DLD1 (cell line): ENCODE data around the gene HUS1.

Experiments
- in situ Hi-C: cut with HindIII; loops from 2 replicates; pipeline ENCODE4 v1.10.0; 2017; ENCODE audit warnings: low sequenced_read_pairs

The HUS1 gene

DNA sequence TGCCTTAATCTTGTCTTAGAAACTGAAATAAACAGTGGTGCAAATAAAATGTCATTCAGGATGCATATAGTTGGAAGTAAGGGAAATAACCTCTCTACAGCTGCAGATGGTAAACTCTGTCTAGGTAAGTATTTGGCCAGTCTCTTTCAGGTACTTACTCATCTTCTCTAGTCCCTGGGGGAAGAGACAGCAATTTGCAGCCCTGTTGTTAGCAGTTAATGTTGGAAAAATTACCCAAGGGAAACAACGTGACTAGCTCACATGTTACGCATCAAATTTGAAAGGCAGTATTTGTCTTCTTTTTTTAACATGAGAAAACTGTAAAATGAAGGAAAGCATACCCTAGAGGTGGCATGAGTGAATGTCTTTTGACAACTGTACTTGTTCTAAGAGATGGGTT lies 3.2 kb upstream of the HUS1 start:
- in situ Hi-C loops = loop anchor here (25.0 kb wide), 1 partner anchor 105 kb away; the partner anchor contains the start of gene UPP1

DNA sequence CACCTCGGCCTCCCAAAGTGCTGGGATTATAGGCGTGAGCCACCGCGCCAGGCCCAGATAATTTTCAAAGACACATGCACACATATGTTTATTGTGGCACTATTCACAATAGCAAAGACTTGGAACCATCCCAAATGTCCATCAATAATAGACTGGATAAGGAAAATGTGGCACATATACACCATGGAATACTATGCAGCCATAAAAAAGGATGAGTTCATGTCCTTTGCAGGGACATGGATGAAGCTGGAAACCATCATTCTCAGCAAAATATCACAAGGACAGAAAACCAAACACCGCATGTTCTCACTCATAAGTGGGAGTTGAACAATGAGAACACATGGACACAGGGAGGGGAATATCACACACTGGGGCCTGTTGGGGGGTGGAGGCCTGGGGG lies 1.2 kb upstream of the HUS1 start:
- in situ Hi-C loops = loop anchor here (25.0 kb wide), 1 partner anchor 107 kb away; the partner anchor contains the start of gene UPP1

DNA sequence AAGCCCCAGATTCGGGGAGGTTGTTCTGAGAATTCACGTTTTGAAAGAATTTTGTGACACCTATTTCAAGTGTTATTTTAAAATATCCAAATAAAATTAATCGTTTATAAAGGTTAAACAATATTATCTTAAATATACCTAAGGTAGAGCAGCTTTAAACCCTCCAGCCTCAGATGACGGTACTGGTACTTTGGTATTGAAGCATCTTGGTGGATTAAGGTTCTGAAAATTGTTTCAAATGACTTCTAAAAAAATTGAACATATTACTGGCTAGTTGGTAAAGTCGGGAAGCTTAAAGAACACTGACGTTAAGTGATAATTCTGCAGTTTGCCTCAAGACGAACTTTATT lies 392 bp upstream of the HUS1 start:
- in situ Hi-C loops = loop anchor here (25.0 kb wide), 1 partner anchor 107 kb away; the partner anchor contains the start of gene UPP1

DNA sequence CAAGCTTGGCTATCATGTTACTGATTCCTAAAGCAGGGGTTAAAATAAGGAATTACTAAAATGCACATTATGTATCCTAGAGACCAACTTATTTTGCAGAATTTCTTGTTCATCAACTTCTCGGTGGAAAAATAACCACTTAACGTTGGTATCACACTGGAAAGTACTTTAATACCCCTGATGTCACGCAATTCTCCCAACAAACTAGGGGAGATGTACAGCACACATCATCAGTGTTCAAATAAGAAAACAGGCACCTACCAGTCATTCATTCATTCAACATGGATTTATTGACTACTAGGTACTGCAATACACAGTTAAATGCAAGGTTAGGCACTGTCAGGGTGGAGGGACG lies 648 bp downstream of the HUS1 start:
- in situ Hi-C loops = loop anchor here (25.0 kb wide), 1 partner anchor 109 kb away; the partner anchor contains the start of gene UPP1

DNA sequence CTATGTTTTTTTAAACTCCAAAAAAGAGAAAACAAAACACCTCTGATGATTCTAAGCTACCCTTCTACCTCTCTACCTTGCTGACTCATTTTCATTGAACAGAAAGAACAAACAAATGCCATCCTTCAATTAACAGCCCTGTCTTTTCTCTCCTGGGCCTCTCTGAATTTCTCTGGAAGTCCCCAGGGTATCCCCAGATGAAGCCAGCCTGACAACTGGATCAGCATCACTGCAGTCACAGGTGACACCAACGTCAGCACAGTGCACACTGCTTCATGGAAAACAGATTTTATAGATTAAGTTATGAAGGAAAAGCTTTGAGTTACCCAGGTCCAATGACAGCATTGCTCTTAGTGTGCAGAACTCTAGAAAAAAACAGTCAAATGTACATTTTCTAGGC lies 5.7 kb downstream of the HUS1 start:
- in situ Hi-C loops = no loop called here

DNA sequence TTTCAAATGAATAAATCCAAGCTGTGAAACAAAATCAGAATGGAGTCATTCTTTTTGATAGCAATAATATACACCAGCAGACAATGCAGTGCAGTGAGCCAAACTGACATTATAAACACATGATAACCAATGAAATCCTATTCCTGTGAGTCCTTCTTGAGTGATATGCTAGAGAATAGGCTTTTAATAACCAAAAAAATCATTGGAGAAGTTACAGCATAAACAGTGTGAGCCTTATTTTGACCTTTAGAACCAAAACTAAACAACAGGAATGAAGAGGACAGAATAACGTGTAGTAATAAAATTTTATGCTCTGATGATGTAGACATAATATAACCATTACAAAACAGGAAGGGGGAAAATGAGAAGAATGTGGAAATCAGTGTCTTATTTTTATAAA lies 8.7 kb downstream of the HUS1 start:
- in situ Hi-C loops = no loop called here

DNA sequence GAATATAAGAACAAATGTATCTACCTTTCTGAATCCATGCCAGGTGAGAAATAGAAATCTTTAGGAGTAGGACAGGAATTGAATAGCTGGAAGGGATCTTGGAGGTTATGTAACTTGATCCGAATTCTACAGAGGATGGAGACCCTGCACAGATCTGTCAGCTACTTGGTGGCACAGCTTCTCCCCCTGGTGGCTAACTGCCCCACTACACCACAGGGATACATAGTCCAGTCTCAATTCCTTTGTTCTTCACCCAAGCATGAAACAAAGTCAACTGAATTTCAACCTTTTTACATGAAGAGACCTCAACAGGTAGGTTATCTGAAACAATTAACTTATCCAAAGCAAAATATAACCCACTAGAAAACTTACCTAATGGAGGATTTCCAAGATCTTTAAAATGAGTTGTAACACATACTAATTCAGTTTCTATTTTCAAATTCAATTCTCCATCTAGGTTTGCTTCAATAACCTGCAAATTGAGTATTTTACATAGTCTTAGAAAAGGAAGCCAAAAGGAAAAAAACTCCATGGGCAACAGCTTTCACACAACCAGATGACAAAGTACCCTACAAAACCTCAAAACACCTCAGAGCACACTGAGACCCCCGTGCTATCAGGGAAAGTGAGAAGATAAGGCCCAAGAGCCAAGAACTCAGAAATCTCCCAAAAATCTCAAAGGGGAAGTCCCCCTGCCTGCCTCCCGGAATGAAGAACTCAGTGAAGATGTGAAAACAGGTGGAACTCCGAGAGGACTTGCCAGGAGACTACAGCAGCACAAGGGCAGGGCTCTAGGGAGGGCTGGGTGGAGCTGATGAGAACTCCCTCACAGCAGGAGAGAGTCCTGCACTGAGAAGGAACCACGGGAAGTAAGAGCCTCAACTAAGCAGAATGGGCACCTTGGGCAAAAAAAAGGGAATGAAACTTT lies 10.3 kb downstream of the HUS1 start:
- in situ Hi-C loops = no loop called here

DNA sequence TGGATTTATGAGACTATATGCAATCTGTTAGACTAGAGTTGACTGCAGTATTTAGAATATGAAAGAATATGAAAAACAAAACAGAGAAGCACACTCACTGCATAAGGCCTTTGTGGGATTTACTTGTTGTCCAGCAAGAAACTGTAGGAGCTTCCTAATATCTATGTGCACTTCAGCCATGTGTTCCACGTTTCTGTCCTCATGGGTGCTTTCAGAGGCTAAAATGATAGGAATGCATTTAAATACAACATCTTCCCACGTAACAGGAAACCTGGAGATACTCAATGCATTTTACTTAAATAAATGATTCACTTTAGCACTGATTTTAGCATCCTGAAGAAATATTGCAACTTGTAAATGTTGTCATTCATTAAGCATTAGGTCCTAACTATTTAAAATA lies 11.7 kb downstream of the HUS1 start:
- in situ Hi-C loops = no loop called here

DNA sequence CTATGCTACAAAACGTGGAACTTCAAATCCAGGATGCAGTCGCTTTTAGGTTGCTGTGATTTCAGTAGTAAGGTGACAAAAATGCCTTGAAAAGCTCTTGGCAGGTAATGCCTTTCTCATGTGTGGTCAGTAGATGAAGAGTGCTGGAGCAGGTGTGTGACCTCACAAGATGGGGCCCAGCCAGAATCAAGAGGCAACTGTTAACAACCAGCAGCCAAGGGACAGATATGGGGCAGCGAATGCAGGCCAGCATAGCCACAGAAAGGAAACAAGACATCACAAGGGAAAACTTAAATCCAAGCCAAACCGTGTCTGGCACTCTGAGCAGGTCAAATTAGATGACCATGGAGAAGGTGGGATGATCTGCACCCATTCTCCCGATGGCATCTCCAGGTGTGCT lies 12.3 kb downstream of the HUS1 start:
- in situ Hi-C loops = no loop called here

DNA sequence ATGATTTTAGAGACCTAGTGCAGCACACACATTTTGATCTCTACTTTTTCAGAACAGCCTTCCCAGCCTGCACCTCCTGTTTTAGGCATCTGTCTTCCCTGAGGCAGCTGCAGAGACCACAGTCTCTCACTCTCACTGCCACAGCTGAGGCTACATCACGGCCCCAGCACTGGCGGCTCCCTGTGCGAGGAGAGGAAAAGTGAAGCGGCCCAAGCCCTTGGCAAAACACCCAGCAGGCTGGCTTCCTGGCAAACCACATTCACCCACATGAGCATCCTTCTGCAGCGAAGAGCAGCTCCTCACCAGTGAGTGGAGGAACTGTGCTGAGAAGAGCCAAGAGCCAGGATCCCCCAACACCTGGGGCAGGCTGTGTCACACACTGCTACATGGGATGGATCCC lies 14.0 kb downstream of the HUS1 start:
- in situ Hi-C loops = no loop called here

DNA sequence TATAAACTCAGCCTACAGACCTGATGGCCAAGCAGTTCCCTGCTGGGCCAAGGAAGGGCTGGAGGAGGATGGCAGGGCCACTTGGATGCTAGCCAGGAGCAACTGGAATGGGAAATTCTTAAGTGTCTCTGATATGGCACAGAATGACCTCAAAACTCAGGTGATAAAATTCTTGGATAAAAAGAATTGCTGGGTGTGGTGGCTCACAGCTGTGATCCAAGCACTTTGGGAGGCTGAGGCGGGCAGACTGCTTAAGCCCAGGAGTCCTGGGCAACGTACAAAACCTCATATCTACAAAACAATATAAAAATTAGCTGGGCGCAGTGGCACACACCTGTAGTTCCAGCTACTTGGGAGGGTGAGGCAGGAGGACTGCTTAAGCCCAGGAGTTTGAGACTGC lies 17.2 kb downstream of the HUS1 start:
- in situ Hi-C loops = no loop called here

DNA sequence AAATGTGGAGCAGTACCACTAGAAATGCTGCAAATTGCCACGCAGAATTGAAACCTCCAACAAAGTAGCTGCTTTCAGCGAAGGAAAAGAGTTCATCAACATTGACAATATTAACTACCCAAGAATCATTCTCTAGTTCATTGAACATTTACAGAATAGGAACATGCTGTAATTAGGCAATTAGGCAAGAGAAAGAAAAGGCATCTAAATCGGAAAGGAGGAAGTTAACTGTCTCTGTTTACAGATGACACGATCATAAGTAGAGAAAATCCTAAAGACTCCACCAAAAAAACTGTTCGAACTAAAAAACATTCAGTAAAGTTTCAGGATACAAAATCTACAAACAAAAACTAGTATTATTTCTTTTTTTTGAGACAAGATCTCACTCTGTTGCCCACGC lies 22.3 kb downstream of the HUS1 start:
- in situ Hi-C loops = no loop called here

DNA sequence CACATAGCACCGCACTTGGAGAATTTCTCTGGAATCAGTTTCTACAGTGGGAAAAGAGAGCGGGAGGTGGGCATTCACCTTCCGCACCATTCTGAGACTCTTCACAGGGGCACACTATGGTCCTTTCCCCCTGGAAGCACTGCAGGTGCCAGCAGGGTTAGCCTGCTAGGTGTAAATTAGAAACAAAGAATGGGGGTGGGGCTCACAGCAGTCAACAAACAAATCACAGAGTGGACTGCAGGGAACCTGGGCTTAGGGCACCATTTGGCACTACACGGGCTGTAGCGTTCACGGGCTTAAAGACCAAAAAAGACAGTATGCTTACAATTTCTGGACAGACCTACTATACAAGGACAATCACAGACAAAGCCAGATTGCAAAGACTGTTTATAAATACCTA lies 23.2 kb downstream of the HUS1 start:
- in situ Hi-C loops = no loop called here

DNA sequence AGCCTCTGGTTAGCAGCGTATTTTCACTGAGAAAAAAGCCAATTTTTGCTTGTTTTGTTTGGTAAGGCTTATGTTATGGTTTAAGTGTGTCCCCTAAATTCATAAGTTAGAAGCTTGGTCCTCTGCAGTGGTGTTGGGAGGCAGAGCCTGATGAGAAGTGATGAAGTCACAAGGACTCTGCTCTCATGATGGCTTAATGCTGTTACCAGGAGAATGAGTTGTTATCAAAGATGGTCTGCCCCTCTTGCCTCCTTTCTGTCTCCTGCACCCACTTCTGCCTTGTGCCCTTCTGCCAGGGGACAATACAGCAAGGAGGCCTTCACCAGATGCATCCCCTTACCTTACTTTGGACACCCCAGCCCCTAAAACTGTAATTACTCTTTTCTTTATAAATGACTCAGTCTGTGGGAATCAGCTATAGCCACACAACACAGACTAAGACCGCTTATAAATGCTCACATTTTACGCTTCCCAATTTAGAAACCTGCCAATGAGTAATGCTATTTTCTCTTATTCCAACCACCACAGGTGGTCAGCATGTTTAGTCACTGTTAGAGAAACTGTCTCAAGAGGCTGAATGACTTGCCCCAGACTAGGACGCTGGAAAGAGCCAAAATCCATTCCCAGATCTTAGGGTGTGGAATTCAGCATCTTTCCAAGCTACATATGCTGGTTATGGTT lies 25.0 kb downstream of the HUS1 start:
- in situ Hi-C loops = no loop called here

DNA sequence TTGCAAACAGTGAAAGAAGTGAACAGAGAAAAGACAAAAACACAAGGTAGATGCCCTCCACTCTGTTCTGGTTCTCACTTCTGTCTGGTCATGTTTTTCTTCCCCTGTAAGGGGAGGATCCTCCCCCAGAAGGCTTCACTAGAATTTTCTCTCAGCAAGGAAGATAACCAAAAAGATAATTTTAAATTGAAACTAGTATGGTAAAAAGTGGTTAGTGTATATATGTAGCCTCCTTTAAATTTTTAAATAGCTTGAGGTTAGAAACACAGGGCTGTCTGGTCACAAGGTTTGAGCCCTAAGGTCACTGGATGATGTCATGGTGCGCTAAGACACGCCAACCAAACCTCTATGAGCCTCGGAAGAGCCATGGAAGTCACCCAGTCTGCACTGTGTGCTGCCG lies 25.6 kb downstream of the HUS1 start:
- in situ Hi-C loops = no loop called here

DNA sequence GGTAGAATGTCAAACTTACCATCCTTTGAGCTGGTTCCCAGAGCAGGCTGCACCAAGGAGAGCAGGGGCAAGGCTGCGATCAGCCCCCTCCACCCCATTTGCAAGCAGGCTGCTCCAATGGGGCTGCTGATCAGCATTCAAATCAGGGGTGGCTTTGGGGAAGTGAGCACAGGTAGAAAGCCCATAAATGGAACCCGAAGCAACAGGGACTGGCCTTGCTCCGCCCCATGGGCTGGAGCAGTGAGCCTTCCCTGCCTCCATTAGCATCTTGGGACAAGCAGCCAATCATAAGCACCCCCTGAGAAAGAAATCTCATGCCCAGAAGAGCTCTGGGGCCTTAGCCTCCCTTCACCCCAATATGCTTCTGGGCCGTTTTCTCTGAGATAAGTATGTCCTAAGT lies 27.2 kb downstream of the HUS1 start:
- in situ Hi-C loops = no loop called here

DNA sequence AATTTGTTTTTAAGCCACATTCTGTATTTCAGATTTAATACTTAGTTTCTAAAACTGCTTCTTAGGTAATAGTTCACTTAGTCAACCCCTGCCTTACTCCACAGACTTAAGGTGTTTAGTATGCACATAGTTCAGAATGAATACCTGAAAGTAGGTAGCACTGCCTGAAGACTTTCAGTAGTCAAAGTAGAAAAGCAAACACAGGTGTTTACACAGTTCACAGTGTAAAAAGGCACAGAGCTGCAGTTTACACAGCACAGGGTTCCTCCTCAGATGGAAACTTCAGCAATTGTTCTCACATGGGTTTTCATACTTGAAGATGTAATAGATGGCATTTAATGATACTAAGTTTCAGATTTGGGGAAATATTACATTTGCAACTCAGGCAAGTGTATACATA lies 28.0 kb downstream of the HUS1 start:
- in situ Hi-C loops = no loop called here

DNA sequence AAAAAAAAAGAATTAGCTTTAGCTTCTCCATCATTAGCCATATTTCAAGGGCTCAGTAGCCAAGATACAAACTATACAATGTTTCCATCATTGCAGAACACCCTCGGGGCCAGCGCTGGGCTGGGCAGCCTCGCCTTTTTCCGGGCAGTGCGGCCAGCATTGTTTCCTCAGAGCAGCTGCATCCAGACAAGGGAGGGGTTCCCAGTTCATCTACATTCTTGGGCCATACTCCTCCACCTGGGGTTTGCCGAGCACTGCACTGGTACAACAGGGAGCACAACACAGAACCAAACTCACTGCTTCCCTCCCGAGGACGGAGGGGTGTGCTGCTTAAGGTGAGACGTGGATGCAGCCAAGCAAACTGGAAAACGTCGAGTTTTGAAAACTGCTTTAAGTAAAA lies 28.7 kb downstream of the HUS1 start:
- in situ Hi-C loops = no loop called here

DNA sequence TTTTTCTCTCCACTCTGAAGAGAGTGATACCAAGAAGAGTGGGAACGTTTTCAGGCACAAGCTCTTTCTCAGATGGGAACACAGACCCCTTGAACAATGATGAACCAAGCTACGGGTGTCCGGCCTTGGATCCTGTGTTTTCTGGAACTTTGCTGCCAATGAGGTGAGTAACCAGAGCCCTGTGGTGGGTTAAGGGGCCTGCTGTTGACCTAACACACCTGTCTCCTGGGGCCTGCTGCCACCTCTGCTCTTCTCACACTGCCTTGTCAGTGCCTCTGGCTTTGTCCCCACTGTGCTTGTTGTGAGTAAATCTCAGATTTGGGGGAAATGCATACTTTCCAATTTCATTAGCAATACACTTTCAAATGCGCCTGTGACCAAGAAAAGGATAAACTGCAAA lies 29.7 kb downstream of the HUS1 start:
- in situ Hi-C loops = no loop called here

DNA sequence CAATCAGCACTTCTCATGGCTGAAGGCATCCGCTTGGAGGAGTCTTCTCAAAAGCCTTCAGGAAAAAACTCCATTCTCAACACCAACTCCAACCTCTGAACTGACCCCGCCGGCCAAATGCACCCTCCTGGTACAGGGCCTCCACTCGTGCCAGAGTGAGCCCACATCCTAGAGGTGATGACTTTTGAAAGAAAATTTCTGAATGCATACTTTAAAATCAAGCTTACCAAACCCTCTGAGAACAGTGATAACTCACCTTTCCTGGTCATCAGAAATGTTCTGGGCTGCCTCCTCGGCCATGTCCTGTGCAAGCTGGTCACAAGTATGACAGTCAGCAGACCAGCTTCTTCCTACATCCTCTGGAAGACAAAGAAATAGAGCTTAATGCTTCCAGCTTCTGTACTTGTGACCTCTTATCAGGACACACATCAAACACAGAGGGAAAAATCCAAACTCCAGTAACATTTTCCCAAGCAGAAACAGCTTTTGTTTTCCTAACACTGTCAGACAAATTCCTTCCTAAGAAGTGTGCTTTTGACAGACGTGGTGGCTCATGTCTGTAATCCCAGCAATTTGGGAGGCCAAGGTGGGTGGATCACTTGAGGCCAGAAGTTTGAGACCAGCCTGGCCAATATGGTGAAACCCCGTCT lies 31.1 kb downstream of the HUS1 start, which contains the start of gene PKD1L1:
Gene PKD1L1, minus strand, starts transcription at position 326 of the 650 bp plus-strand sequence. Its CDS starts 26 bp downstream, at position 300.
- in situ Hi-C loops = no loop called here

DNA sequence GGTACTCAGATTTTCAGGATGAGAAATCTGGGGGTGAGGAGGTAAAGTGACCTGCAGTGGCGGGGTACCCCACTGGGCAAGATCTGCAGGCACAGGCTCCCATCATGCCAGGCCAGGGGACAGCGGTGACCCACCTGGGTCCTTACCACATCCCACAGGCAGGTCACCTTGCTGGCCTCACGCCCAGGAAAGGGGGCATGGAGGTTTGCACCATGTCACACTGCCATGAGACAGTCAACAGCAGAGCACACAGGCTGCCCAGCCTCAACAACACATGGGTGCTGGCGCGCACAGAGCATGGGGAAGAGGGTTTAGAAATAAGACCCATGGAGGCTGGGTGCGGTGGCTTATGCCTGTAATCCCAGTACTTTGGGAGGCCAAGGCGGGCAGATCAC lies 32.1 kb downstream of the HUS1 start:
- in situ Hi-C loops = no loop called here
